Activated CD4-positive, alpha-beta T cell treated with anti-CD3 and anti-CD28 coated beads for 1 hour (primary cell): ENCODE results near the gene ALLC.
"Not testable (repeated sequence)": the region's sequence is repeated elsewhere in the genome, so short reads cannot be mapped to it uniquely, and the experiment has no call there.

Experiments used
- DNase-seq: peaks from one replicate; pipeline ENCODE4 v3.0.0-alpha.2; 2020

ALLC gene

GRCh38 chr2:3626812-3627499, 31.0 kb upstream of the ALLC start:
- no peak for DNase-seq

- no peak for DNase-seq
Observed at GRCh38 chr2:3627500-3628100, 30.4 kb upstream of the ALLC start.

- DNase-seq, result peak; percentile 1
Observed at GRCh38 chr2:3628241-3628679, 29.7 kb upstream of the ALLC start.

DNA sequence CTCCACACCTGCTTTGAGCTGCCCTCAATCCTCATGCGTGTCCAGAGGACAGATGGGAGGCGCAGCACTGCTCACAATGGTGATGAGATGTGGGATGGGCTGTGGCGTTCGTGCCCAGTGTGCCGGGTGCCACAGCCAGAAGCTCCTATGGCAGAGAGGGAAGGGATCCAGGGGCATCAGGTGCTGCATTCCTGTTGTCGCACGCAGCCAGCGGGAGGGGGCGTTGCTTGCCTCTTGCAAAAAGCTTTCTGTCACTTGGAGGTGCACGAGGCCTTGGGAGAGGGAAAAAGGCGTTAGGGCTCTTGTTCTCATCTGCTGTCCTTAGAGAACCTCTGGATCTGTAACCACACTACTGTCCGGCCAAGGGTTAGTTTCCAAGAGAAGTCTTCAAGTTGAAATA, 29.2 kb upstream of the ALLC start:
- DNase-seq, result peak; percentile 4

GRCh38 chr2:3630631-3631030, 27.4 kb upstream of the ALLC start:
- DNase-seq, result no peak

GRCh38 chr2:3631161-3631850, 26.7 kb upstream of the ALLC start:
- peak; percentile 4 for DNase-seq

DNA sequence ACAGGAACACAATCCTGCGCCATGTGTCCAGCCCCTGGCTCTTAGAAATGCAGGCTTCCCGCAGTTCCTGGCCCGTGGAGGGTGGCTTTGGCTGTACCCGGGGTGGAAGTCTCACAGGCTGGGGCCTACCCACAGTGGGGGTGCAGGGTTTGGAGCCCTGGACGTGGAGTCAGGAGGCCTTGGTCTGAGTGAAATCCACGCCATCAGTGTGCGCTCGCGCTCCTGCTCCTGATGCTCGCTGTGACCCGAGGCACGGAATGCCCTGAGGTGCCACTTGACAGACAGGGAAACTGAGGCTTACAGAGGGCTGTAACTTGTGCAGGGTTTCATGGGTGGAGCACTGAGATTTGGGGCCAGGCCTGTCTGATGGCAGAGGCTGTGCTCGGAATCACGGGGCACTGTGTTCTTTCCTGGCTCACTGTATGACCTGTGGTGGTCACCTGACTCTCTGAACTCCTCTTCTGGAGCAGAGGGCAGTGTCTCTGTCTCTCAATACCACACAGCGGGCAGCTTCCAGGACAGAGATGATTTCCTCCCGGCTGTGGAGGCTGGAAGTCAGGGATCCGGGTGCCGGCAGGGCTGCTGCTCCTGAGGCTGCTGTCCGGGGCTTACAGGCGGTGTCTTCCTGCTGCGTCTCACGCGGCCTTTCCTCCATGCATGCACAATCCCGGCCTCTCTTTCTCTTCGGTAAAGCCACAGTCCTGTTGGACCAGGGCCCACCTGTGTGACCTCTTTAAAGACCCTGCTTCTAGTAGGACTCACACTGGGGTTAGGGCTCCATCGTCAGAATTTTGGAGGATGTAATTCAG, 25.9 kb upstream of the ALLC start:
- DNase-seq, result no peak

DNA sequence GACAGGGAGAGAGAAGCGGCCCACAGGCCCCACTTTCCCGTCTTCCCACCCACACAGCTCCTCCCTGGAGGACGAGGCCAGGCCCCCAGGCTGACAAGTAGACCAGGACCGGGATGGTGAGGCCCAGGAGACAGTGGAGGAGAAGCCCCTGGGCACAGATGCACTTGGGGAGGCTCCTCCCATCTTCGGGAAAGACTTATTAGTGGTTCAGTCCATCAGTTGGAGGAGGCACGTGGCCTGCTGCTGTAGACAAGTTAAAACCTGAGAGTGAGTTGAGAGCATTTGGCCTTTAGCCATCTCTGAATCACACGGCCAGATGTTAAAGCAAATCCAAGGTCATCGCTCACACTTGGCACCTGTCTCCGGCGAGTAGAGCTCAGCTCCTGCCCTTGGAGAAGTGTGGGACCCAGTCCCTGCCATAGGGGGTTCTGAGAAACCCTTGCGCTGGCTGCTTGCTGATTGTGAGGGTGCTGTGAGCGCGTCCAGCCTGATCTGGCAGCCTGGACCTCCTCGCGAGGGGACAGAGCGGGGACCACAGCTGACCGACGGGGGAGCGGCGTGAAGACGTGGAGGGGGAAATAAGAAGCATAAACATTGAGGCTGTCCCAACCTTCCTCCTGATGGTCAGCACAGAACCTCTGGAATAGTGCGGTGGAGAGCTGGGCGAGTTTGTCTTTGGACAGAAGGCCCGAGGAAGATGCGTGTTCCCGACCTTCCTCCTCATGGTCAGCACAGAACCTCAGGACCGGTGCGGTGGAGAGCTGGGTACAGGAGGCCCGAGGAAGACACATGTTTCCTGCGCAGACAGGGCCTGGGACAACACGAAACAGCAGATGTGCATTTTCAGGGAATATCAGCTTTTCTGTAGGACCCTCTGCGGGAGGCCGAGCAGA, 24.7 kb upstream of the ALLC start:
- DNase-seq, result no peak

DNA sequence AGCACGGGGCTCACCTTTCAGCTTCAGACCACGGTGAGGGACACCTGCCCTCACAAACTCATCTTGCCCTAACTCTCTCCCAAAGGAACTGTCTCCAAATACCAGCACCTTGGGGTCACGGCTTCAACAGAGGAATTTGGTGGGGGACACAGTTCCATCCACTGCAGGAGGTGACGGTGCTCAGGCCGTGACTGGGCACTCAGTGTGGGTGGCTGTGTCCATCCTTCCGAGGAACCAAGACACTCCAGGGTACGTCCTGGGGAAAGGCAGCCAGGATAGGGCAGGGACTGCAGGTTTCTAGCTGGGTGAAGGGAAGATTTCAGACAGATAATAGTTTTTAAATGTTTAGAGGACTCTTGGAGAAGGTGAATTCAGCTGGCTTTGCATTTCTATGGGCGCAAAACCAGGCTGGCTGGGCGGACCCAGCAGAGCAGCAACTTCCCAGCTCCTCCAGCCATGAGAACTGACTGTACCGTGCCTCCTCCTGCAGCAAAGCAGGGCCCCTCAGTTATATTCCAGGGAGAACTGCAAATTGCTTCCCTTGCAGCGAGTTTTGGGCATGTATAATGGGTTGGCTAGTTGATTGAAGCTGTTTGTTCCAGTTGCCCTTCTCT, 23.9 kb upstream of the ALLC start:
- DNase-seq, result no peak

DNA sequence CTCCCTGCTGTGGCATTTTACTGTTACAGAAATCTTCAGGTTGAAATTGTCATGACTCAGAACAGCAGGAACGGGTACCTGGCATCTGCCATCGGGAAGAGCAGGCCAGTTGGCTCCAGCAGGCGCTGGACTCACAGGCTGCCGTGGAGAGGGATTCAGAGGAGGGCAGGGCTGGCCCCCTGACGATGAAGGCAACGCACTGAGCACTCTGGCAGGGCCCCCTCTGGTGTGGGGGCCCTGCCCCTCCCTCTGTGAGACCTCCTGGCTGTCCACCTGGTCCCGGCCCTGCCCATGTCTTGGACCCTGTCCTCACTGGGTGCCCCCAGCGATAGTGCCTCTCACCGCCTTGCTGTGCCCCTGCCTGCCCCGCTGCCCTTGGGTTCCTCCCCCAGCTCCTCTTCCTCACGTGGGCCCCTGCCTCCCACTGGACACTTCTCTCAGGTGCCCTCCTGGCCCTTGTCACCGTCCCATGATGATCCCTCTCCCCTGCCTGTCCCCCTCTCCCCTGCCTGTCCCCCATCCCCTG, 23.3 kb upstream of the ALLC start:
- DNase-seq, result no peak

- DNase-seq, result no peak
Observed at GRCh38 chr2:3635171-3635974, 22.6 kb upstream of the ALLC start.

DNA sequence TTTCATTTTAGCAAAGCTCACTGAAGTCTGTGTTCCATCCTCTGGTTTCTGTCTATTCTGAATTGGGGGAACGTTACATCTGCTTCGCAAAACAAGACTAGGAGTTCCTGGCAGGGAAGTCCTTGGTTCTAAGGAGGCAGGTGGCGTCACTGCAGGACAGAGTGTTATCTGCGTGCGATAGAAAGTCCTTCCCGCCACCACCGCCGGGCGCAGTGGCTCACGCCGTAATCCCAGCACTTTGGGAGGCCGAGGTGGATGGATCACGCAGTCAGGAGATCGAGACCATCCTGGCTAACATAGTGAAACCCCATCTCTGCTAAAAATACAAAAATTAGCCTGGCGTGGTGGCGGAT, 22.0 kb upstream of the ALLC start:
- not testable (repeated sequence) for DNase-seq

- DNase-seq, result no peak
Observed at GRCh38 chr2:3636586-3637310, 21.3 kb upstream of the ALLC start.

DNA sequence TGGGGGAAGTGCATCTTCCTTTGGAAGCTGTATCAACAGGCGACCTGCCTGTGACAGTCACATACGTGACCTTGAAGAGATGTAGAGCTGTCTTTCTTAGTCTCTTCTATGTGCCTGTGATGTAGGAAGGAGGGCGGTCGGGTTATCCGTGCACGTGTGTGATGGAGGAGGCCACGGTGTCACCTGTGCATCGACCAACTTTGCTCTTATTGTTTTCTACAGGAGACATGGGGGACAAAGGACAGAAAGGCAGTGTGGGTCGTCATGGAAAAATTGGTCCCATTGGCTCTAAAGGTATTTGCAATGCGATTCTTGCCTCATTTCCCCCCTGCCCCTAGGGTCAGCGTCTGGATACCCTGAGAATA, 20.7 kb upstream of the ALLC start:
- no peak for DNase-seq

DNA sequence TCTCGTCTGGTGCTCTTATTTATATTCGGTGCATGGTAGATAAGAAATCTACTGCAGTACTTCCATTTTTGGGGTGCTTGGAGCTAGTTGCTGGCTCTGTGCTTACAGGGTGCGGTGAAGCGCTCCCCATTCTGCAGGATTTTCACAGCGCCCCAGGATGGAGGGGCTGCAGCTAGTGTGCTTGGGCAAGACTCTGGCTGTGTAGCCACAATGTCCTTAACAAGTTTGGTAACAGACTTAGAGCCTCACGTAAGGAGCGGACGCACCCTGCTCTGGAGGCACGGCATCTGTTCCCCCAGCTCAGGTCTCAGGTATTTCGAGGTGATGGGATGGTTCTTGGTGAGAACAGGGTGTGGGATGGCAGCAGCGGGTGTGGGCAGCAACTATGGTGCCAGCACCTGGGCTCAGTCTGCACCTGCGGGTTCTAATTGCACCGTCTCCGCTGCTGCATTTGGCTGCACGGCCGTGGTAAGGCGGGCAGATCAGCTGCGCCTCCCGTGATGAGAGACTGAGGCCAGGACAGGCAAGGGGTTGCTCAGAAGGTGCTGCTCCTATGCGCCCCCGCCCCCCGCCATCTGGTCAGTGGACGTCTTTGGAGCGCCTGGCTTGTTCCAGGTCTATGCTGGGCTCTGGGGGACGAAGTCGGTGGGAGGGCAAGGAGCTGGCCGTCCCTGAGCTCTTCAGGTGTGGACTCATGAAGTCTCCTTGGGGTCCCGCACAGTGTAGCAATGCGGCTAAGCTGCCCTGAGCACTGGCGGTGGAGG, 20.1 kb upstream of the ALLC start:
- DNase-seq, result no peak

DNA sequence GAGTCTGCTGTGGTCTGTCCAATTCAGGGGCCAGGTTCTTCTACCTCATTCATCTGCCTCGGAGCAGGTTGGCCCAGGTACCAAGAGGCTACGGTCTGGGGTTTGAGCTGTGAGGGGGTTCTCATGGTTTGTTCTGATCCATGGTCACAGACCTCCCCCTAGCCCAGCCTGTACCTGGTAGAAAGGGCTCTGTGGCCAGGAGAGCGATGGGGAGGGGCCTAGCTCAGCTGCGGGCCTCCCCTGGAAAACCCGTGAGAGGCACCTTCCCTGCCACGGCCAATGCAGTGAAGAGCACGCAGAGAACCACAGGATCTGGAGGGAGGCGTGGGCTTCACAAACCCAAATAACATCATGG, 19.6 kb upstream of the ALLC start:
- DNase-seq, result no peak

GRCh38 chr2:3639015-3639630, 18.9 kb upstream of the ALLC start:
- DNase-seq, result no peak

- no peak for DNase-seq
Observed at GRCh38 chr2:3639653-3640052, 18.3 kb upstream of the ALLC start.

- no peak for DNase-seq
Observed at GRCh38 chr2:3641181-3641580, 16.8 kb upstream of the ALLC start.
